ENCODE measurements around the gene TUBA4A.

The TUBA4A gene

GRCh38 chr2:219282943-219283581 is 29.3 kb upstream of the TUBA4A start:
- H3K4me1 ChIP-seq (ENCODE audit: control insufficient read depth, insufficient read depth, low read length) = peaks cover 6% of the 10 kb centered on the region
- H3K9me3 ChIP-seq (ENCODE audit: control insufficient read depth, insufficient read depth, low read depth, low read length) = no peaks in the 10 kb centered on the region
- CTCF ChIA-PET = interaction anchor here (1.0 to 15.0 kb wide), 2 partner anchors 13 to 124 kb away, joined by 4 to 297 read pairs; no protein-coding TSS in a partner anchor
- POLR2A ChIA-PET = no interaction called here
- peaks cover 0 to 64% of the 10 kb centered on the region in 2 experiments; a peak in 1 of 3 replicates for H3K36me3 ChIP-seq (ENCODE audit: control insufficient read depth in 2 of 2, insufficient read depth in 1 of 2, low read length in 2 of 2)
- H3K27ac ChIP-seq (ENCODE audit: extremely low read depth, low read depth, low read length) = no peak overlapping the region
- H3K4me3 ChIP-seq (ENCODE audit: low read depth, low read length) = no peak overlapping the region
- TF ChIP-seq ZNF843 (tag by site-specific recombination; IDR thresholded peaks at IDR 0.05) = no peak
- no peak for TF ChIP-seq ZNF133 (tag by site-specific recombination; IDR thresholded peaks at IDR 0.05)
- TF ChIP-seq ZNF221 (tag by site-specific recombination; IDR thresholded peaks at IDR 0.05; ENCODE audit: borderline replicate concordance) = no peak
- no peak for TF ChIP-seq ZBTB21 (tag by site-specific recombination; IDR thresholded peaks at IDR 0.05)
- no peak for TF ChIP-seq ZNF404 (tag by site-specific recombination; IDR thresholded peaks at IDR 0.05)
- no peak for TF ChIP-seq OVOL3 (tag by site-specific recombination; IDR thresholded peaks at IDR 0.05)
- TF ChIP-seq ZBTB10 (tag by site-specific recombination; IDR thresholded peaks at IDR 0.05) = no peak
- TF ChIP-seq GLI4 (tag by site-specific recombination; IDR thresholded peaks at IDR 0.05) = no peak
- TF ChIP-seq INSM2 (tag by site-specific recombination; IDR thresholded peaks at IDR 0.05) = no peak
- no peak for TF ChIP-seq PBX3 (CRISPR knock-in tag; IDR thresholded peaks at IDR 0.05)
- TF ChIP-seq KLF17 (tag by site-specific recombination; IDR thresholded peaks at IDR 0.05) = no peak
- TF ChIP-seq ZNF26 (tag by site-specific recombination; IDR thresholded peaks at IDR 0.05) = no peak
- no peak for TF ChIP-seq ZBTB8A (tag by site-specific recombination; IDR thresholded peaks at IDR 0.05)
- TF ChIP-seq BCL11A (tag by site-specific recombination; IDR thresholded peaks at IDR 0.05; ENCODE audit: low read depth) = no peak
- TF ChIP-seq ZNF510 (tag by site-specific recombination; IDR thresholded peaks at IDR 0.05; ENCODE audit: insufficient replicate concordance) = no peak
- no peak for TF ChIP-seq ZFP3 (tag by site-specific recombination; IDR thresholded peaks at IDR 0.05; ENCODE audit: low read depth)
- TF ChIP-seq SP3 (tag by site-specific recombination; IDR thresholded peaks at IDR 0.05) = no peak
- no peak for TF ChIP-seq MYNN (tag by site-specific recombination; IDR thresholded peaks at IDR 0.05; ENCODE audit: borderline replicate concordance)
- no peak for TF ChIP-seq ZFP41 (tag by site-specific recombination; IDR thresholded peaks at IDR 0.05; ENCODE audit: borderline replicate concordance)
- no peak for TF ChIP-seq FEZF1 (tag by site-specific recombination; IDR thresholded peaks at IDR 0.05)
